ENCODE results near the gene HMOX1.
"Not testable (repeated sequence)": the region's sequence is repeated elsewhere in the genome, so short reads cannot be mapped to it uniquely, and the experiment has no call there.

Gene HMOX1

GRCh38 chr22:35350539-35351503, 30.1 kb upstream of the HMOX1 start:
- DNase-seq (ENCODE audit: low read depth in 2 of 2), result peak; percentile 75 to 85

- peak in 1 of 2 experiments; percentile 61 for DNase-seq (ENCODE audit: low read depth in 2 of 2)
Observed at GRCh38 chr22:35352214-35353111, 28.4 kb upstream of the HMOX1 start.

- no peak for DNase-seq (ENCODE audit: low read depth in 2 of 2)
Observed at GRCh38 chr22:35353318-35353717, 27.6 kb upstream of the HMOX1 start.

GRCh38 chr22:35354068-35354467, 26.8 kb upstream of the HMOX1 start:
- no peak for DNase-seq (ENCODE audit: low read depth in 2 of 2)

- DNase-seq (ENCODE audit: low read depth in 2 of 2), result no peak
Observed at GRCh38 chr22:35357883-35358621, 22.8 kb upstream of the HMOX1 start.

- DNase-seq (ENCODE audit: low read depth in 2 of 2), result no peak
Observed at GRCh38 chr22:35359380-35360065, 21.4 kb upstream of the HMOX1 start.

GRCh38 chr22:35361001-35361558, 19.8 kb upstream of the HMOX1 start:
- DNase-seq (ENCODE audit: low read depth in 2 of 2), result no peak

GRCh38 chr22:35363566-35364086, 17.3 kb upstream of the HMOX1 start:
- no peak for DNase-seq (ENCODE audit: low read depth in 2 of 2)

GRCh38 chr22:35364230-35364629, 16.7 kb upstream of the HMOX1 start:
- DNase-seq (ENCODE audit: low read depth in 2 of 2), result not testable (repeated sequence)

- DNase-seq (ENCODE audit: low read depth in 2 of 2), result no peak
Observed at GRCh38 chr22:35367331-35367886, 13.5 kb upstream of the HMOX1 start.

GRCh38 chr22:35368386-35368785, 12.5 kb upstream of the HMOX1 start:
- DNase-seq (ENCODE audit: low read depth in 2 of 2), result no peak

GRCh38 chr22:35369996-35370395, 10.9 kb upstream of the HMOX1 start:
- DNase-seq (ENCODE audit: low read depth in 2 of 2), result no peak

GRCh38 chr22:35373781-35374180, 7.1 kb upstream of the HMOX1 start:
- no peak for DNase-seq (ENCODE audit: low read depth in 2 of 2)

- DNase-seq (ENCODE audit: low read depth in 2 of 2), result no peak
Observed at GRCh38 chr22:35375031-35375430, 5.9 kb upstream of the HMOX1 start.

GRCh38 chr22:35375526-35375925, 5.4 kb upstream of the HMOX1 start:
- no peak for DNase-seq (ENCODE audit: low read depth in 2 of 2)

GRCh38 chr22:35376728-35377472, 4.0 kb upstream of the HMOX1 start:
- peak in 1 of 2 experiments; percentile 22 for DNase-seq (ENCODE audit: low read depth in 2 of 2)

GRCh38 chr22:35377735-35378134, 3.2 kb upstream of the HMOX1 start:
- DNase-seq (ENCODE audit: low read depth in 2 of 2), result no peak

GRCh38 chr22:35378621-35379020, 2.3 kb upstream of the HMOX1 start:
- DNase-seq (ENCODE audit: low read depth in 2 of 2), result no peak
